ENCODE data around the gene DHPS. TPM values are rescaled to one million over a fixed set of nuclear protein-coding genes. Genes with fewer than 3 reads are reported as not detected.

Gene DHPS
- total RNA-seq, 1 donor, result 52.5 TPM

DNA sequence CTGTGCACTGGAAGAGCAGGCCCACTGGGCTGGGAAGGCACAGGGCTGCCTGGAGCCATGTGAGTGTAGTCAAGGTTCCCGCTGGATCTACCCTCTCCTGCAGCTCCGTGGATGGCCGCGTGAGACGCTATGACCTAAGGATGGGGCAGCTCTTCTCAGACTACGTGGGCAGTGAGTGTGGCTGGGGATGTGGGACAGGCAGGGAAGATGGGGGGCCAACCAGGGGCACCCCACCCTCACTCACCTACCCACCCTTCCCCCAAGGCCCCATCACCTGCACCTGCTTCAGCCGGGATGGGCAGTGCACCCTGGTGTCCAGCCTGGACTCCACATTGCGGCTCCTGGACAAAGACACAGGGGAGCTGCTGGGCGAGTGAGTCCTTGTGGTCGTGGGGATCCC, 8.9 kb downstream of the DHPS start:
- peaks cover 34% of the 10 kb centered on the region for H3K79me2 ChIP-seq (ENCODE audit: insufficient read depth, low read length)
- H3K4me3 ChIP-seq (ENCODE audit: insufficient read depth, low read length), result no peak overlapping the region
- DNase-seq (ENCODE audit: insufficient read length, low spot score, missing footprints), result peak; percentile 79
- peaks cover 18% of the 10 kb centered on the region for H3K4me1 ChIP-seq (ENCODE audit: insufficient read depth, low read length)
- no peak overlapping the region for H3K4me2 ChIP-seq (ENCODE audit: insufficient read depth, low read length)
- no peak for TF ChIP-seq CTCF (IDR thresholded peaks at IDR 0.05; ENCODE audit: extremely low read depth, low read depth, low read length)
- peaks cover 45% of the 10 kb centered on the region for H3K36me3 ChIP-seq (ENCODE audit: insufficient read depth, low read length)
- no peaks in the 10 kb centered on the region for H3K9me3 ChIP-seq (ENCODE audit: low read depth, low read length)
- H3K27me3 ChIP-seq (ENCODE audit: insufficient read depth, low read length), result no peaks in the 10 kb centered on the region
- H2AFZ ChIP-seq (ENCODE audit: low read length), result no peak overlapping the region
- H4K20me1 ChIP-seq (ENCODE audit: insufficient read depth, low read length), result peaks cover 24% of the 10 kb centered on the region
- no peak overlapping the region for H3K27ac ChIP-seq (ENCODE audit: low read depth, low read length)

DNA sequence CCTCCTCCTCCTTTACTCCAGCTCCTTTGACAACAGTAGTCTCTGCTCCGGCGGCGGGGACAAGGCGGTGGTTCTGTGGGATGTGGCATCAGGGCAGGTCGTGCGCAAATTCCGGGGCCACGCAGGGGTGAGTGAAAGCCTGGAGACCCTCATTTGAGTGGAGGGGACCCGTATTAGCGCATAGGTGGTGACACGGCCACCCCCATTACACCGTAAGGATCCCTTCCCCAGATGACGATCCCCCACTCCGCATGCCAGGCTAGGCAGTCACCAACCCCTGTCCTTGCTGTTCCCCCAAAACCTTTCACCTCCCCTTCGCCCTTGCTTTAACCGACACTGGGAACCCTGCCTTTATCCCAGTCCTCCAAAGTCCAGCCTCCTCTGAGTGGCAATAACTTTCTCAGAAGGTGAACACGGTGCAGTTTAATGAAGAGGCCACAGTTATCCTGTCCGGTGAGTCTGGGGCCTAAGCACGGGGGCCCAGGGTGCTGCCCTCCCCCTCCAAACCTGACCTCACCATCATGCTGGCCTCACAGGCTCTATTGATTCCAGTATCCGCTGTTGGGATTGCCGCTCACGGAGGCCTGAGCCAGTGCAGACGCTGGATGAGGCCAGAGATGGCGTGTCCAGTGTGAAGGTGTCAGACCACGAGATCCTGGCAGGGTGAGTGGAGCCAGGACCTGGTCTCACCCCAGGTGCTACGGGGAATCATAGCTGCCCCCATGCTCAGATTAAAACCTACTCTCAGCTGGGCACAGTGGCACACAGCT, 11.3 kb downstream of the DHPS start:
- peak overlapping the region; percentile 90 for H2AFZ ChIP-seq (ENCODE audit: low read length)
- peak; percentile 59 for DNase-seq (ENCODE audit: insufficient read length, low spot score, missing footprints)
- H3K79me2 ChIP-seq (ENCODE audit: insufficient read depth, low read length), result peaks cover 50% of the 10 kb centered on the region
- peaks cover 22% of the 10 kb centered on the region for H3K36me3 ChIP-seq (ENCODE audit: insufficient read depth, low read length)
- H3K9me3 ChIP-seq (ENCODE audit: low read depth, low read length), result no peaks in the 10 kb centered on the region
- H3K4me1 ChIP-seq (ENCODE audit: insufficient read depth, low read length), result peaks cover 34% of the 10 kb centered on the region
- no peaks in the 10 kb centered on the region for H3K27me3 ChIP-seq (ENCODE audit: insufficient read depth, low read length)
- peaks cover 8% of the 10 kb centered on the region for H4K20me1 ChIP-seq (ENCODE audit: insufficient read depth, low read length)
- H3K4me2 ChIP-seq (ENCODE audit: insufficient read depth, low read length), result peak overlapping the region; percentile 89
- H3K27ac ChIP-seq (ENCODE audit: low read depth, low read length), result peak overlapping the region; percentile 95
- TF ChIP-seq CTCF (IDR thresholded peaks at IDR 0.05; ENCODE audit: extremely low read depth, low read depth, low read length), result no peak
- H3K4me3 ChIP-seq (ENCODE audit: insufficient read depth, low read length), result peak overlapping the region; percentile 80

DNA sequence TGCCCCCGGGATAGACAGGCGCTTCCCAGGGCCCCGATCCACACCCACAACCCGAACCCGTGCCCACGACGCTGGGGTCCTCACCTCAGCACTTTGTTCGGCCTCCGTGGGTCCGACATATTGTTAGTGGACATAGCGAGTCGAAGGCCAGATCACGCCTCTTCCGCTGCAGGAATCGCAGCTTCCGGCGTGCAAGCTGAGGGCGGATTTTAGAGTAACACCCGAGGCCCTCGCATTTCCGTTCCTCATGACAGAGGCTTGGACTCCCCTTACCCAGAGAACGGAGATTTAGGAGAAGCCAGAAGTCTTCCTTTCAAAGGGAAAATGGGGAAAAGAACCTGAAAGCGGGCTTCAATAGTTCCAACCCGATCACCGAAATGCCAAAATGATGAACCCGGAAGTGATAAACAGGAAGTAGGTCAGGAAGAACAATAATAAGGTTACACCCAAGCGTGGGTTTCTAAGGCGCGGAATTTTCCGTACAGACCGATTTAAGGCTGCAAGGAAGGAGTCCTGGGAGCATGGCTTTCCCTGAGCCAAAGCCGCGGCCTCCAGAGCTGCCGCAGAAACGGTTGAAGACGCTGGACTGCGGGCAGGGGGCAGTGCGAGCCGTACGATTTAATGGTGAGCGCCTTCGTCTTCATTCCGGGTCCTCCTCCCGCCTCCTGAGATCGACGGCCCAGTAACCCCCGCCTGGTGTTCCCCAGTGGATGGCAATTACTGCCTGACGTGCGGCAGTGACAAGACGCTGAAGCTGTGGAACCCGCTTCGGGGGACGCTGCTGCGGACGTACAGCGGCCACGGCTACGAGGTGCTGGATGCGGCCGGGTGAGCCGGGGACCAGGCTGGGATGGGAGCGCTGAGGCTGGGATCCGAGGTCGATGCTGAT, 12.2 kb downstream of the DHPS start:
- Histone ChIP-seq H3K79me2 (ENCODE audit: insufficient read depth, low read length) (peaks cover 50% of the 10 kb centered on the region), H4K20me1 (ENCODE audit: insufficient read depth, low read length) (peaks cover 8% of the 10 kb centered on the region), H3K36me3 (ENCODE audit: insufficient read depth, low read length) (peaks cover 22% of the 10 kb centered on the region), H3K27me3 (ENCODE audit: insufficient read depth, low read length) (no peaks in the 10 kb centered on the region), H3K9me3 (ENCODE audit: low read depth, low read length) (no peaks in the 10 kb centered on the region), H3K4me2 (ENCODE audit: insufficient read depth, low read length) (peak overlapping the region; percentile 89), H3K4me1 (ENCODE audit: insufficient read depth, low read length) (peaks cover 34% of the 10 kb centered on the region), H2AFZ (ENCODE audit: low read length) (peak overlapping the region; percentile 90), H3K4me3 (ENCODE audit: insufficient read depth, low read length) (peak overlapping the region; percentile 80), H3K27ac (ENCODE audit: low read depth, low read length) (peak overlapping the region; percentile 95)
- DNase-seq (ENCODE audit: insufficient read length, low spot score, missing footprints), result peak; percentile 97
- TF ChIP-seq CTCF (IDR thresholded peaks at IDR 0.05; ENCODE audit: extremely low read depth, low read depth, low read length), result no peak

GRCh38 chr19:12668932-12669269, 12.8 kb downstream of the DHPS start:
- H3K4me1 ChIP-seq (ENCODE audit: insufficient read depth, low read length), result peaks cover 34% of the 10 kb centered on the region
- peak overlapping the region; percentile 89 for H3K4me2 ChIP-seq (ENCODE audit: insufficient read depth, low read length)
- peaks cover 8% of the 10 kb centered on the region for H4K20me1 ChIP-seq (ENCODE audit: insufficient read depth, low read length)
- H3K79me2 ChIP-seq (ENCODE audit: insufficient read depth, low read length), result peaks cover 47% of the 10 kb centered on the region
- H3K9me3 ChIP-seq (ENCODE audit: low read depth, low read length), result no peaks in the 10 kb centered on the region
- H3K27me3 ChIP-seq (ENCODE audit: insufficient read depth, low read length), result no peaks in the 10 kb centered on the region
- no peak for TF ChIP-seq CTCF (IDR thresholded peaks at IDR 0.05; ENCODE audit: extremely low read depth, low read depth, low read length)
- H3K36me3 ChIP-seq (ENCODE audit: insufficient read depth, low read length), result peaks cover 22% of the 10 kb centered on the region
- peak overlapping the region; percentile 80 for H3K4me3 ChIP-seq (ENCODE audit: insufficient read depth, low read length)
- peak overlapping the region; percentile 90 for H2AFZ ChIP-seq (ENCODE audit: low read length)
- peak overlapping the region; percentile 95 for H3K27ac ChIP-seq (ENCODE audit: low read depth, low read length)
- DNase-seq (ENCODE audit: insufficient read length, low spot score, missing footprints), result peak; percentile 95
